Amniotic epithelial cell (primary cell): ENCODE data around the gene C1orf198.

Source experiments
- DNase-seq: peaks from one replicate; pipeline ENCODE4 v3.0.0-alpha.2; 2010; ENCODE audit warnings: low read depth

Gene C1orf198

DNA sequence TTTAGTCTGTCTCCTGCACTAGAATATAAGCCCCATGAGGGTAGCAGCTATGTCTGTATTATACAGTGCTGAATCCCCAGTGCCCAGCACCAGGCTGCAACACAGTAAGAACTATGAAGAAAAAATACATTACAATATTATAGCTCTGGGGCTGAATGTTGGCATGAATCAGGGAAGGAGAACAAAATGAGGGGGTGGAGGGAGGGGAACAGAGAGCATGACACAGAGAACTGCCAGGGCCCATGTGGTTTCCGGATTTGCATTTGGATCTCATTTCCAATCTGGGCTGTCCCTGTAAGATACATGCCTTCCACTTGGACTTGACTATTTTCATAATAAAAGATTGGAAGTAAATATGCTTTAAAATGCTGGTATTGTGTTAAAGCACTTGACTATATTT, 35.8 kb downstream of the C1orf198 start:
- DNase-seq: no peak

DNA sequence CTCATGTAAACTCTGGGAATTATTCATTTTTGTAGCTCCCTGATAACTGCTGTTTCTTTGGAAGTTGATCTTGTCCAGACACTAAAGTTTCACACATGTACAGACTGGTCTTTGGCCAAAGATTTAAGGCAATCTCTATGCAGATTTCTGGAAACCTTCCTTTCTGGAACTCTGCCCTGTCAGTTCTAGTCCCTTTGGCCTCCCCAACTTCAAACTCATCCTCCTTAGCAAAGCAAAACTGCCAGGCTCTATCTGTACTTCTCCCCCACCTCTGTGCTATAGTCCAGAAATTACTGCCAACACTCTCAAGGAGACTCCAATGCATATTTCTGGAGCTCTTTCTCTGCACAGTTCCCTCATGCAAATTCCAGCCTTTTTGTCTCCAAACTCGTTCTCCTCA, 36.5 kb downstream of the C1orf198 start:
- peak; percentile 61 for DNase-seq

GRCh38 chr1:230828421-230828820, 39.9 kb downstream of the C1orf198 start:
- DNase-seq: no peak

- DNase-seq: no peak
Measured at GRCh38 chr1:230827801-230828200, 40.5 kb downstream of the C1orf198 start.

- no peak for DNase-seq
Measured at GRCh38 chr1:230827081-230827681, 41.1 kb downstream of the C1orf198 start.

- no peak for DNase-seq
Measured at GRCh38 chr1:230826166-230826875, 42.0 kb downstream of the C1orf198 start.

GRCh38 chr1:230825761-230826160, 42.6 kb downstream of the C1orf198 start:
- no peak for DNase-seq

- DNase-seq: peak; percentile 59
Measured at GRCh38 chr1:230824919-230825721, 43.2 kb downstream of the C1orf198 start.

- no peak for DNase-seq
Measured at GRCh38 chr1:230824551-230824918, 43.8 kb downstream of the C1orf198 start.

DNA sequence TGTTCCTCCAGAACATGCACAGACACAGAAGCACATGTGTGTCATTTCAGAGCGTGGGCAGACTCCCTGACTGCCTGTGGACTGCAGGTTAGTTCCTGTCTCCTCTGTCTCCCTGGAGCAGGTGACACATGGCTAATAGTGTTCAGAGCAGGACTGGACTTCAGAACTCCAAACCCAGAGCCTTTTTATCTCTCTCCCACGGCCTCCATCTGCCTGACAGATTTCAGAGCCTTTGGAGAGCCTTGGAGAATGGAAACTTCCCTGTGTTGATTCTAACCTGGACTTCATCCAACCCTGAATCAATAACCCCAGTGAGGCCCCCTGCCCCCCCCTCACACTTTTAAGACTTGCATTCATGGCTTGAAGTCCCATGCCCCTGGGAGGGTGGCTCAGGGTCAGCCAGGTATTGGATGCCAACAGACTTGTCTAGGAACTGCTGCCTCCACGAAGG, 44.4 kb downstream of the C1orf198 start:
- no peak for DNase-seq

- no peak for DNase-seq
Measured at GRCh38 chr1:230823426-230823825, 44.9 kb downstream of the C1orf198 start.

GRCh38 chr1:230822092-230822581, 46.2 kb downstream of the C1orf198 start:
- DNase-seq: no peak

DNA sequence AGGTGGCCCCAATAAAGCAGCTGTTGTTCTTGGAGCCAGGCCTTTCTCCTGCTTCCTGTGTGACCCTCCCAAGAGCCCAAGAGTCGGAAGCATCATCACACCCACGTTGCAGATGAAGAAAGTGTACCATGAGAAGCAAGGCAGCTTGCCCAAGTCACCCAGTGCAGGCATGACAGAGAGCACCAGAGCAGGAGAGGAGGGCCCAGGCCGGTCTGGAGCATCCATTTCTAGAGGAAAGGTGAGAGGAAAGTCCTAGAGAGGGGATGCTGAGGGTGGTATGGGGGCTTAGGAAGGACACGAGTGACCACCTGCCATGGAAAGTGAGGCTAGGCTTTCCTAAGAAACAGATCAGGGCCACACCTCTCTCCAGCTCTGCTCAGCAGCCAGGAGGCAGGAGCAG, 47.0 kb downstream of the C1orf198 start:
- no peak for DNase-seq

- DNase-seq: no peak
Measured at GRCh38 chr1:230820568-230820967, 47.8 kb downstream of the C1orf198 start.

GRCh38 chr1:230819976-230820375, 48.3 kb downstream of the C1orf198 start:
- DNase-seq: no peak

GRCh38 chr1:230818901-230819300, 49.4 kb downstream of the C1orf198 start:
- no peak for DNase-seq

GRCh38 chr1:230818367-230818766, 50.0 kb downstream of the C1orf198 start:
- no peak for DNase-seq

DNA sequence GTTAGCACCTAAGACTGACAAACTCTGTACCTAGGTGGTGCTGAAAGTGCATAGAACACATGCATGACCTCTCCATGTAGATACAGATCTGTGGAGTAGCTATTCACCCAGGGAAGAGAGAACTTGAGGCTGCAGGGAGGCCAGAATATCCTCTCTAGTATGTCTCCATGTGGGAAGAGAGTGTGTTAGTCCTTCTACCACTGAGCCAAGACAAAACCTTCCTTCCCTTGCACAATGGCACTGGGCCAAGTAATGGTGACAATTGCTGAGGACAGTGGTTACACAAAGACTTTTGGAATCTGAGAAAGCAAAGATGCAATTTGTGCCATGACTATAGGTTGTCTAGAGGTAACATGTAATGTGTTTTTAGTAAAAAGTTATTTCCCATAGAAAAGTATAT, 52.3 kb downstream of the C1orf198 start:
- DNase-seq: no peak

- no peak for DNase-seq
Measured at GRCh38 chr1:230814949-230815692, 53.2 kb downstream of the C1orf198 start.

- DNase-seq: no peak
Measured at GRCh38 chr1:230812568-230812967, 55.8 kb downstream of the C1orf198 start.

DNA sequence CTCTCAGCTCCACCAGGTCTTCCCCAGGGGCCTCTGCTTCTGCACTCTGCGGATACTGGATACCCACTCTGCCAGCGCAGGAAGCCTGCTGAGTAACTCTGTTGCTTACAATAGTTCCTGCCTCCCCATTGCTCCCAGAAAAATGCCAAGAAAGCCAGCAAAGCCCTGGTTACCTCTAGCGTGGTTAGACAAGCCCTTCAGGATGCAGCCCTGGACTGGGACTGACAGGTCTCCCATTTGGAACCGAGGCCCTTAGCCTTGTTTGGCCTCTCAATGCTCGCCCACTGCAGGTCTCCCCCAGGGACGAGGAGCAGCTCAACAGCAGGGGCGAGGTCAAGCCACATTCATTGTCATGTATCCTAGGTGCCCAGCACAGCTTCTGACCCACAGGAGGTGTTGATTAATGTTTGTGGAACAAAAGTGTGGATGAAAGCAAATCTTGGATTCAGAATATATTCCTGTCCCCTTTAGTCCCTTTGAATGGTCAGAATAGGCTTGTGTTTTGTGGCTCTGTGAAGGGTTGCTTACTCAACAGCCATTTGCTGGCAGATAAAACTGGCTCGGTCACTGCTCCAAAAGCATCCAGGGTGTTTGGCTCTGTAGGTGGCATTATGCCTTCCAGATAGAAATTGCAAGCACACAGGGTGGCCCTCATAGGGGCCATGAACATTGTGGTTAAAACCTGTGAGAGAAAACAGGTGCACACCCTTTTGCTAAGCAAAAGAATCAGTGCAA, 58.9 kb downstream of the C1orf198 start:
- DNase-seq: no peak
